B cell (primary cell): ENCODE measurements around the gene ZBTB46.

Experiments
- EZH2 ChIP-seq: IDR thresholded peaks from 2 replicates; pipeline ENCODE4 v1.6.1; 2012; ENCODE audit warnings: borderline replicate concordance, low read depth, mild to moderate bottlenecking, moderate library complexity, low read length; ENCODE audit not compliant: insufficient read depth, poor library complexity, severe bottlenecking
- TF ChIP-seq, protein P1 (sequence below): fragments of 200-600 bp; IDR thresholded peaks from one replicate; pipeline ENCODE4 v1.8.0; 2022; ENCODE audit warnings: antibody characterized with exemption, mild to moderate bottlenecking

DNA sequence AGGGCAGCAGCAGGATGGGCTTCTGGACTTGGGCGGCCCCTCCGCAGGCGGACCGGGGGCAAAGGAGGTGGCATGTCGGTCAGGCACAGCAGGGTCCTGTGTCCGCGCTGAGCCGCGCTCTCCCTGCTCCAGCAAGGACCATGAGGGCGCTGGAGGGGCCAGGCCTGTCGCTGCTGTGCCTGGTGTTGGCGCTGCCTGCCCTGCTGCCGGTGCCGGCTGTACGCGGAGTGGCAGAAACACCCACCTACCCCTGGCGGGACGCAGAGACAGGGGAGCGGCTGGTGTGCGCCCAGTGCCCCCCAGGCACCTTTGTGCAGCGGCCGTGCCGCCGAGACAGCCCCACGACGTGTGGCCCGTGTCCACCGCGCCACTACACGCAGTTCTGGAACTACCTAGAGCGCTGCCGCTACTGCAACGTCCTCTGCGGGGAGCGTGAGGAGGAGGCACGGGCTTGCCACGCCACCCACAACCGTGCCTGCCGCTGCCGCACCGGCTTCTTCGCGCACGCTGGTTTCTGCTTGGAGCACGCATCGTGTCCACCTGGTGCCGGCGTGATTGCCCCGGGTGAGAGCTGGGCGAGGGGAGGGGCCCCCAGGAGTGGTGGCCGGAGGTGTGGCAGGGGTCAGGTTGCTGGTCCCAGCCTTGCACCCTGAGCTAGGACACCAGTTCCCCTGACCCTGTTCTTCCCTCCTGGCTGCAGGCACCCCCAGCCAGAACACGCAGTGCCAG is 134.3 kb downstream of the ZBTB46 start, which contains the start of gene TNFRSF6B:
- TF ChIP-seq, protein P1, sequence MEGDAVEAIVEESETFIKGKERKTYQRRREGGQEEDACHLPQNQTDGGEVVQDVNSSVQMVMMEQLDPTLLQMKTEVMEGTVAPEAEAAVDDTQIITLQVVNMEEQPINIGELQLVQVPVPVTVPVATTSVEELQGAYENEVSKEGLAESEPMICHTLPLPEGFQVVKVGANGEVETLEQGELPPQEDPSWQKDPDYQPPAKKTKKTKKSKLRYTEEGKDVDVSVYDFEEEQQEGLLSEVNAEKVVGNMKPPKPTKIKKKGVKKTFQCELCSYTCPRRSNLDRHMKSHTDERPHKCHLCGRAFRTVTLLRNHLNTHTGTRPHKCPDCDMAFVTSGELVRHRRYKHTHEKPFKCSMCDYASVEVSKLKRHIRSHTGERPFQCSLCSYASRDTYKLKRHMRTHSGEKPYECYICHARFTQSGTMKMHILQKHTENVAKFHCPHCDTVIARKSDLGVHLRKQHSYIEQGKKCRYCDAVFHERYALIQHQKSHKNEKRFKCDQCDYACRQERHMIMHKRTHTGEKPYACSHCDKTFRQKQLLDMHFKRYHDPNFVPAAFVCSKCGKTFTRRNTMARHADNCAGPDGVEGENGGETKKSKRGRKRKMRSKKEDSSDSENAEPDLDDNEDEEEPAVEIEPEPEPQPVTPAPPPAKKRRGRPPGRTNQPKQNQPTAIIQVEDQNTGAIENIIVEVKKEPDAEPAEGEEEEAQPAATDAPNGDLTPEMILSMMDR, result no peak
- TF ChIP-seq EZH2, result no peak
